Measurements from ENCODE around the gene MSI2.
A peak's percentile ranks its signal among the peaks of the same experiment; 100 is the strongest.

The MSI2 gene

DNA sequence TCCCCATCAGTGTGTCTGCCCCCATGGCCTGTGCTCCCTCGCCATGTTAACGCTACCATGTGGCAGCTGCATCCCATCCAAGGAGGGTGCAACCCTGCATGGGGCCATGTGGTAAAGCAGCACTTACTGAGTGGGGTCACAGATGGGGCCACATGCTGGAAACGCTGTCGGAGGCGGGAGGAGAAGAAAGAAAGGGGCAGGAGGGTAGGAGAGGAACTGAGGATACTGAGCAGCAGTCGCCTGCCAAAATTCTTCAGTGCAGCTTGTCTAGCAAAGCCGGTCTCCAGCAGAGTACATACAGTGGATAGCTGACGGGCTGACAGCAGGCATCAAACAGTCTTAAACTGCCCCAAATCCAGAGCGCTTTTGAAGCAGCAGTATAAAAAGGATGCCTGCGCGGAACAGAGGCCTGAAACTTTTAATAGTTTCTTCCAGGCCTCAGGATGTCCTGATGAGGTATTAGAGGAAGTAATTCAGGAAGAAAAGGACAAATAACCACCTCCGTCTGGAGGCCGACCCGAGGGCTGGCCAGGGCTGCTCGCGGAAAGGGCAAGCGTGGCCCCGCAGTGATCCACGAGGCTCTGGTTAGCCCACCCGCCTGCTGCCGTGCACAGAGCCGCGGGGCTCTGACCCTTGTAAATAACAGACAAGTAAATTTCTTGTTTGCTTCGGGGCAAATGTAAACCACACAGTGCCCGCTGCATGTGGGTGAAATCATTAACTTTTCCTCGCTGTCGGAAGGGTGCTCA is 339.8 kb downstream of the MSI2 start:
- H4K8ac ChIP-seq (ENCODE audit: low read depth, low read length) = no peak overlapping the region
- H3K4me2 ChIP-seq (ENCODE audit: insufficient read depth, low read length, poor library complexity, severe bottlenecking) = no peak overlapping the region
- H2BK120ac ChIP-seq (ENCODE audit: low read depth, low read length) = no peak overlapping the region
- no peaks in the 10 kb centered on the region for H3K27me3 ChIP-seq (ENCODE audit: control insufficient read depth in 3 of 3, insufficient read depth in 3 of 3, low read depth in 1 of 3, low read length in 3 of 3)
- H2AFZ ChIP-seq (ENCODE audit: low read length) = peak overlapping the region; percentile 9
- H3K4me1 ChIP-seq (ENCODE audit: control insufficient read depth in 2 of 2, insufficient read depth in 1 of 2, low read depth in 1 of 2, low read length in 2 of 2) = peaks cover 9 to 19% of the 10 kb centered on the region in 2 donors
- no peak overlapping the region for H3K23ac ChIP-seq (ENCODE audit: low read depth, low read length, poor library complexity)
- no peak overlapping the region for H3K27ac ChIP-seq (replicated peaks; ENCODE audit: low read length)
- H4K91ac ChIP-seq (ENCODE audit: low read depth, low read length, poor library complexity) = no peak overlapping the region
- no peak for DNase-seq (ENCODE audit: low spot score)
- H2BK5ac ChIP-seq (ENCODE audit: low read length) = peak overlapping the region; percentile 13
- H3K9me3 ChIP-seq (replicated peaks in 1 of 2; ENCODE audit: control insufficient read depth in 2 of 2, insufficient read depth in 1 of 2, low read depth in 1 of 2, low read length in 2 of 2) = peaks cover 10 to 20% of the 10 kb centered on the region in 2 donors
- H2BK12ac ChIP-seq (ENCODE audit: low read length) = no peak overlapping the region
- H3K4me3 ChIP-seq (ENCODE audit: low read length in 2 of 2) = no peak overlapping the region
- no peak overlapping the region for H3K4ac ChIP-seq (ENCODE audit: low read length)
- peak overlapping the region; percentile 82 for H3K18ac ChIP-seq (ENCODE audit: low read length)
- no CpG with 5 or more reads among the region's 27 CpGs for WGBS, 2 donors (ENCODE audit: extremely low coverage in 2 of 2, insufficient read length in 2 of 2, insufficient replicate concordance in 1 of 2)
- H3K14ac ChIP-seq (ENCODE audit: low read length) = no peak overlapping the region
- no peaks in the 10 kb centered on the region for H3K79me1 ChIP-seq (ENCODE audit: low read depth, low read length)
- no peak overlapping the region for H3K9ac ChIP-seq (ENCODE audit: low read depth, low read length, poor library complexity)
- H2AK5ac ChIP-seq (ENCODE audit: low read depth, low read length) = no peak overlapping the region
- peaks cover 4 to 26% of the 10 kb centered on the region in 2 donors for H3K36me3 ChIP-seq (replicated peaks in 1 of 2; ENCODE audit: control insufficient read depth in 2 of 2, insufficient read depth in 2 of 2, low read length in 2 of 2)
- no peak overlapping the region for H2BK15ac ChIP-seq (ENCODE audit: low read length)

DNA sequence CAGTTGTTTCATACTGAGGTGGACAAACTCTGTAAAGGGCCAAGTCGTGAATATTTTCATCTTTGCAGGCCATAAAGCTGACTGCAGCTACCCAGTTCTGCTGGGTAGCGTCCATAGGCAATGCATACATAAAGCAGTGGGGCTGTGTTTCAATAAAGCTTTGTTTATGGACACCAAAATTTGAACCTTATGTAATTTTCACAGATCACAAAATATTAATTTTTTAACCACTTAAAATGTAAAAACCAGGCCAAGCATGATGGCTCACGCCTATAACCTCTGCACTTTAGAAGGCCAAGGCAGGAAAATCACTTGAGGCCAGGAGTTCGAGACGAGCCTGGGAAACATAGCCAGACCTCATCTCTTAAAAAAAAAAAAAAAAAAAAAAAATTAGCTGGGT is 340.8 kb downstream of the MSI2 start:
- Histone ChIP-seq H3K18ac (ENCODE audit: low read length) (no peak overlapping the region), H3K14ac (ENCODE audit: low read length) (no peak overlapping the region), H3K9me3 (replicated peaks in 1 of 2; ENCODE audit: control insufficient read depth in 2 of 2, insufficient read depth in 1 of 2, low read depth in 1 of 2, low read length in 2 of 2) (peaks cover 10 to 20% of the 10 kb centered on the region in 2 donors), H2BK15ac (ENCODE audit: low read length) (no peak overlapping the region), H2BK12ac (ENCODE audit: low read length) (no peak overlapping the region), H4K91ac (ENCODE audit: low read depth, low read length, poor library complexity) (no peak overlapping the region), H4K8ac (ENCODE audit: low read depth, low read length) (no peak overlapping the region), H2AFZ (ENCODE audit: low read length) (no peak overlapping the region), H3K9ac (ENCODE audit: low read depth, low read length, poor library complexity) (no peak overlapping the region), H3K4ac (ENCODE audit: low read length) (no peak overlapping the region), H2BK120ac (ENCODE audit: low read depth, low read length) (no peak overlapping the region), H3K4me3 (ENCODE audit: low read length in 2 of 2) (no peak overlapping the region), H3K36me3 (replicated peaks in 1 of 2; ENCODE audit: control insufficient read depth in 2 of 2, insufficient read depth in 2 of 2, low read length in 2 of 2) (peaks cover 7 to 33% of the 10 kb centered on the region in 2 donors), H3K4me1 (ENCODE audit: control insufficient read depth in 2 of 2, insufficient read depth in 1 of 2, low read depth in 1 of 2, low read length in 2 of 2) (peaks cover 12 to 19% of the 10 kb centered on the region in 2 donors), H3K4me2 (ENCODE audit: insufficient read depth, low read length, poor library complexity, severe bottlenecking) (no peak overlapping the region), H2BK5ac (ENCODE audit: low read length) (no peak overlapping the region), H3K79me1 (ENCODE audit: low read depth, low read length) (no peaks in the 10 kb centered on the region), H3K23ac (ENCODE audit: low read depth, low read length, poor library complexity) (no peak overlapping the region), H2AK5ac (ENCODE audit: low read depth, low read length) (no peak overlapping the region), H3K27ac (replicated peaks; ENCODE audit: low read length) (no peak overlapping the region), H3K27me3 (ENCODE audit: control insufficient read depth in 3 of 3, insufficient read depth in 3 of 3, low read depth in 1 of 3, low read length in 3 of 3) (no peaks in the 10 kb centered on the region)
- no CpG with 5 or more reads among the region's 5 CpGs for WGBS, 2 donors (ENCODE audit: extremely low coverage in 2 of 2, insufficient read length in 2 of 2, insufficient replicate concordance in 1 of 2)
- DNase-seq (ENCODE audit: low spot score) = no peak

DNA sequence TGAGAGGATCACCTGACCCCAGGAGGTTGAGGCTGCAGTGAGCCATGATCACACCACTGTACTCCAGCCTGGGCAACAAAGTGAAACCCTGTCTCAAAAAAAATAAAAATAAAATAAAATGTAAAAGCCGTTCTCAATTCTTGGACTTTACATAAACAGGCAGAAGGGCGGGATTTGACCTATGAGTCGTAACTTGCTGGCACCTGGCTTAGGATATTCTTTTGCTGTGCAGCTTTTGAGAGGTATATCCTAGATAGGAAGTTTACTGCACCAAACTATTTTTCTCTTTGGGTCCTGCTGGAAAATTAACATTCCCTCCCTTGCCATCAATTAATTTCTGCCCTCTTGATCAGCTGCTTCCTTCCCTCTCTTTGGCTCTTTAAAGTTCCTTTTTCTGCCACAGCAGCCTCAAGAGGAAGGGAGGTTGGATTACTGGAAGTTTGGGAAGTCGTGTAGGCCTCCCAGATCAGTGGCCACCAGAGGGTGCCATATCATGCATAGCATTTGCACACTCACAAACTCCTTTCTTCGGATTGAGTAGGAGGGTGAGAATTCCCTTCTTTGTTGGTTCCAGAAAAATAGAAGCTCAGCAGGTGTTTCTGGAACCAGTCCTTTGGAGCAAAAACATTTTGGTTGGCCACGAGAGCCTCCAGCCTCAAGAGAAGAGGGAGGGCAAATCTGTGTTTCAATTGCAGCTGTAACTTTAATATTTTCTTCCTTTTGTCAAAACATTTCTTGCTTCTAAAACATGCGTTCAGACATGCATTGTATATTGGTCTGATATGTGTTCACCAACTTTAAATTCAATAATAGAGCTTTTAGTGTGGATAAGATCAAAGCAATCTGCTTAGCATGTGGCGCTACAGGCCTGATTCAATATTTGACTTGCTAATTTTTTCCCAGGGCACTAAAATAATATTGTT is 341.5 kb downstream of the MSI2 start:
- no peak overlapping the region for H3K4me2 ChIP-seq (ENCODE audit: insufficient read depth, low read length, poor library complexity, severe bottlenecking)
- H2BK12ac ChIP-seq (ENCODE audit: low read length) = no peak overlapping the region
- no peak overlapping the region for H4K8ac ChIP-seq (ENCODE audit: low read depth, low read length)
- no peak overlapping the region for H4K91ac ChIP-seq (ENCODE audit: low read depth, low read length, poor library complexity)
- H2AFZ ChIP-seq (ENCODE audit: low read length) = no peak overlapping the region
- H2BK15ac ChIP-seq (ENCODE audit: low read length) = no peak overlapping the region
- H3K18ac ChIP-seq (ENCODE audit: low read length) = no peak overlapping the region
- H3K9ac ChIP-seq (ENCODE audit: low read depth, low read length, poor library complexity) = no peak overlapping the region
- no peak overlapping the region for H3K14ac ChIP-seq (ENCODE audit: low read length)
- no peaks in the 10 kb centered on the region for H3K79me1 ChIP-seq (ENCODE audit: low read depth, low read length)
- peaks cover 7 to 35% of the 10 kb centered on the region in 2 donors for H3K36me3 ChIP-seq (replicated peaks in 1 of 2; ENCODE audit: control insufficient read depth in 2 of 2, insufficient read depth in 2 of 2, low read length in 2 of 2)
- H3K23ac ChIP-seq (ENCODE audit: low read depth, low read length, poor library complexity) = no peak overlapping the region
- H3K4me3 ChIP-seq (ENCODE audit: low read length in 2 of 2) = no peak overlapping the region
- H3K27ac ChIP-seq (replicated peaks; ENCODE audit: low read length) = no peak overlapping the region
- H2BK5ac ChIP-seq (ENCODE audit: low read length) = no peak overlapping the region
- H3K9me3 ChIP-seq (replicated peaks in 1 of 2; ENCODE audit: control insufficient read depth in 2 of 2, insufficient read depth in 1 of 2, low read depth in 1 of 2, low read length in 2 of 2) = peaks cover 10 to 20% of the 10 kb centered on the region in 2 donors
- H3K27me3 ChIP-seq (ENCODE audit: control insufficient read depth in 3 of 3, insufficient read depth in 3 of 3, low read depth in 1 of 3, low read length in 3 of 3) = no peaks in the 10 kb centered on the region
- no CpG with 5 or more reads among the region's 8 CpGs for WGBS, 2 donors (ENCODE audit: extremely low coverage in 2 of 2, insufficient read length in 2 of 2, insufficient replicate concordance in 1 of 2)
- peaks cover 12 to 19% of the 10 kb centered on the region in 2 donors for H3K4me1 ChIP-seq (ENCODE audit: control insufficient read depth in 2 of 2, insufficient read depth in 1 of 2, low read depth in 1 of 2, low read length in 2 of 2)
- no peak overlapping the region for H3K4ac ChIP-seq (ENCODE audit: low read length)
- no peak overlapping the region for H2BK120ac ChIP-seq (ENCODE audit: low read depth, low read length)
- H2AK5ac ChIP-seq (ENCODE audit: low read depth, low read length) = no peak overlapping the region
- peak; percentile 69 for DNase-seq (ENCODE audit: low spot score)

Data from neuronal stem cell (in vitro differentiated cells).